ENCODE measurements around the gene SEPTIN12.
"Not testable (repeated sequence)": the region's sequence is repeated elsewhere in the genome, so short reads cannot be mapped to it uniquely, and the experiment has no call there.

The SEPTIN12 gene

DNA sequence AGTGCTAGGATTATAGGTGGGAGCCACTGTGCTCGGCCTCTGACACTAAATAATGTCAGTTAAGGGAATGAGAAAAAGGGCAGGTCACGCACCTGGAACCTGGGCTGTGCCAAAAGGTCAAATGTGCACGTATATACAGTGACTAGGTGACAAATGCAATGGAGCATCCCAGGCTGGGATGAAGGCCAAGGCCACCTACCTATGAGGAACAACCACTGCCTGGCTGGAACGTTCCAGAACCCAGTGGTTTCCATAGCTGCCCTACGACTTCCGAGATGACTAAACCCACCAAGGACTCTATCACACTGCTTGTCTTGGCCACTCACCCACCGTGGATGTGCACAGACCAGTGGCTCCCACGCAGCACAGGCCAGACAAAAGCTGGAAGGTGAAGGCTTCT, 37.2 kb downstream of the SEPTIN12 start:
- DNase-seq, result no peak

DNA sequence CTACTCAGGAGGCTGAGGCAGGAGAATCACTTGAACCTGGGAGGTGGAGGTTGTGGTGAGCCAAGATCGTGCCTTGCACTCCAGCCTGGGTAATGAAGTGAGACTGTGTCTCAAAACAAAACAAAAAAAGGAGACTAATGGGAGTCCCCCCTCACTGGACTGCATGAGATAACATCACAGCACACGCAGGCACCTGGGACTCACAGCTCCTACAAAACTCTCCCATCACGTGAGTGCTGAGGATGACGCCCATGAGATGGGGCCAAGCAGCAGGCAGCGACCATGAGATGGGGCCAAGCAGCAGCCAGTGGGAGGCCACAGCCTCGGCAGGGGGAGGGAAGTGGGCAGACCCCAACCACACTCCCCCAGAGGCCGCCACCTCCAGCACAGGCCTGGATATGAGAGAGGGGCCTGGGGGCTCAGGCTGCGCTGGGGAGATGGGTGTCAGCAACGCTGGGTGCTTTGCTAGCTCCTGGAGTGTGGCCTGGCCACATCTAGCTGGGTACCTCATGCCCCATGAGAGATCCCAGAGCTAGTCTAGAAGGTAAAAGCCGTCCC, 38.4 kb downstream of the SEPTIN12 start:
- no peak for DNase-seq

DNA sequence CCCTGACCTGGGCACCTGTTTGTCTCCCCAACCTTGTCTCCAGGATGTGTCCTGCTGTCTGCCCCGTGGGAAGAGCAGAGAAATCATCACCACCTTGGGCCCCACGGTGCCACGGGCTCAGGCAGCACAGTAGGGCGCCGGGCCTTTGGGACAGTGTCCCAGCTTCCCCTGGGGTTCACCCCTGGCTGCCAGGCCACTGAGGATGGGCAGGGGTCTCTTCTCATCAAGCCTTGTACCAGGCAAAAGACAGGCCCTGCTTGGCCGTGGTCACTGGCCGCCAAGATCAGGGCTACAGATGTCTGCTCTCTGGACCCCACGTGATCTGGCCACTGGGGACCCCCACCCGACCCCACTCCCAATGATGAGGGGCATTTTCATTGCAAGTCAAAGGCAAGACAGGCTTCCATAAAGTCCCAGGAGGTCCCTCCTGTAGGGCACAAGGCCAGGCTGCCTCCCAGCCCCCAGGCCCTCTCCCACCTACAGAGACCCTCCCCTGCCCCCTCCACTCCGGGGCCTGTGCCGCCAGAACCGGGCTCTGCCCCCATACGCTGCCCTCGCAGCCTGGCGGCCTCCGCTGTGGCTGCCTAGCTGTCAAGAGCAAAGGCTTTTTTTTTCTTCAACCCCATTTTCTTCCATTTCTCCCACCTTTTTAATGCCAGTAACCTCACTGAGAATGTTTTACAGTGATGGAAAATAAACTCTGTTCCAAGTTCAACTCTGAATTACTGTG, 39.3 kb downstream of the SEPTIN12 start:
- no peak for DNase-seq

- no peak for DNase-seq
These were observed 40.1 kb downstream of the SEPTIN12 start for GRCh38 chr16:4747906-4748681.

- no peak for DNase-seq
These were observed 41.1 kb downstream of the SEPTIN12 start for GRCh38 chr16:4746991-4747574.

- no peak for DNase-seq
These were observed 41.9 kb downstream of the SEPTIN12 start for GRCh38 chr16:4746215-4746614.

GRCh38 chr16:4745274-4745569, 42.9 kb downstream of the SEPTIN12 start:
- DNase-seq, result no peak

GRCh38 chr16:4744555-4745273, 43.4 kb downstream of the SEPTIN12 start:
- no peak for DNase-seq

DNA sequence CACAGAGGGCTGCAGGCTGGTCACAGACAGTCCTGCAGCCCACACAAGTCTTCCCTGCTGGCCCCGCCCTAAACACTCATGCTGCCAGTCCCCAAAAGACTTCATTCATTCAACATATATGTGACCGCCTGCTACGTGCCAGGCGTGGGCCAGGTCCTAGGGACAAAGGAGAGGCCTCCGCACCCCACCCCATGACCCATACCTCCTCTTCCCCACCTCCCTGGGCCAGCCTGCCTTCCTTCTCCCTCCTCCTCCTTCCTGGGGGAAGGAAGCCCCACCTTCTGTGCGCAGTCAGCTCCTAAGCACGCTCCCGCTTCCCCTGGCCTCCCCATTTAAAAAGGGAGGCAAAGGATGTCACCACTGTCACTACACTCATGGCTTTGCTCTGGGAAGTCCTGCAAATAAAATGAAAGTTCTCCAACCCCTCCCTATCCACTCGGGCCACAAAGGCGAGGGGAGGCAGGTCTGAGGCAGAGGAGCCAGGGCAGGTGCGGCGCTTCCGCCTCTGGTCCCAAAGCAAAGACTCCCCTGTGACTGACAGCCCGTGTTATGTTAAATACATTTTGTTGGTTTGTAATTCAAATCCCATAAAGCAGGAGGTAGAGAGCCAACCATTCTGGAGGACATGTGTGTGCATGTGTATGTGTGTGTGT, 44.8 kb downstream of the SEPTIN12 start:
- DNase-seq, result no peak

- DNase-seq, result not testable (repeated sequence)
These were observed 49.8 kb downstream of the SEPTIN12 start for GRCh38 chr16:4738370-4738769.

DNA sequence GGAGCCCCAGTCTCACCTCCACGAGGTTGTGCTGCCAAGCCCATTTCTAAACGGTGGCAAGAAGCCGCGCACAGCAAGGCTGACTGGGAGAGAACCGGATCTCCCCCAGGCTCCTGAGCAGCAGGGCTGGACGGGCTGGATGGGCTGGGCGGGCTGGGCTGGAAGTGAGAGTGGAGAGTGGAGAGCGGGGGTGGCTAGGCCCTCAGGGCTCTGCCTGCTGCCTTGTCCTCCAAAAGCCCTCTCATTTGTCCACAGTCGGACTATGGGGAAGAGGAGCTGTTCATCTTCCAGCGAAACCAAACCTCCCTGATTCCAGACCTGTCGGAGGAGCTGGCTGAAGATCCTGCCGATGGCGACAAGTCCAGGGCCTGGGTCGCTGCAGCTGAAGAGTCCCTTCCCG, 50.6 kb downstream of the SEPTIN12 start:
- DNase-seq, result no peak

DNA sequence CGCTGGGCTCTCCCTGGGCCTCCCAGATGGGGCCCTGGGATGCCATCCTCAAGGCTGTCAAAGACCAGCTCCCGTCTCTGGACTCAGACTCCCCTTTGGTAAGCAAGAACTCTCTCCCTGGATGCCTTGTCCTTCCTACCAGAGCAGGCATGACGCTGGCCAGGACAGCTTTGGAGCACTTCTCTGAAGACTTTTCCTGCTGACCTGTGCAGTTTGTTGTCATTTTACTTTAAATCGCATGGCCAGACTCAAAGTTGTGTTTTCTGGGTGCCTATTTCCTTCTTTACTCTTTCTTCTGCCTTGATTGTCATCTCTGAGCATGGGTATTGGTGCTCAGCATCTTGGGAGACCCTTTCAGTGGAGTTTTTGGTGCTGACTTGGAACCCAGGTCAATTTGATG, 51.6 kb downstream of the SEPTIN12 start:
- no peak for DNase-seq

DNA sequence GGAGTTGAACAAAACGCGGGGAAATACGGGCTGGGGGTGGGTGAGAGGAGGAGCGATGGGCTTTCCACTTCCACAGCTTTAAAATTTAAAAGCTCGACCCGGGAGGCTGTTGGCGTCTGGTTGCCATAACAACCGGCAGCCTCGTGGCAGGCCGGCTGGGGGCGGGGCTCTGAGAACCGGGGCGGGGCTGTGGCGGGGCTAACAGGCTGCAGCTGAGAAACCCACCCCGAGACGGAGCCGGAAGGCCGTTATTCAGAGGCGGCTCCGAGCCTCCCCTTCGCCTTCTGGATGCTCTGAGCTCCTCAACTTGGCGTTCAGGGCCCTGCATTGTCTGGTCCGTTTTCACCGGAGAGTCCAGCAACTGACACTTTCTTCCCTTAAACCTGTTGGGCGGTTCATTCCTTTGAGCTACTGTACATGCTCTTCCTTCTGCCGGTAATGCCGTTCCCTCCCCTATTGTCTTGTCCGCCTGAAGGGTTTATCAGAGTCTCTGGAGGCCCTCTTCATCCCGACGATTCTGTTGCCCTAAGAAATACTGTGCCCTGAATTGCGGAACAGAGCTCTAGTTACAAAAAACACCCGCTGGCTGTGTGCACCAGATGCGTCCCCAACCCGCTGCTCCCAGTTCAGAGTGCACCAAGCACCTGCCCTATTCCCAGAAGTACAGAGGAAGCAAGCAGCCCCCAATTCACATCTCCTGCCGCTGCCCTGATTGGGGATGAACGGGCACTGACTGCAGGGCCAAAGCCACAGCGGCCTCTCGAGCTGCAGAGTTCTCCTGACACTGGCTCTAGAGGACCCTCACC, 53.2 kb downstream of the SEPTIN12 start:
- DNase-seq, result peak; percentile 91

DNA sequence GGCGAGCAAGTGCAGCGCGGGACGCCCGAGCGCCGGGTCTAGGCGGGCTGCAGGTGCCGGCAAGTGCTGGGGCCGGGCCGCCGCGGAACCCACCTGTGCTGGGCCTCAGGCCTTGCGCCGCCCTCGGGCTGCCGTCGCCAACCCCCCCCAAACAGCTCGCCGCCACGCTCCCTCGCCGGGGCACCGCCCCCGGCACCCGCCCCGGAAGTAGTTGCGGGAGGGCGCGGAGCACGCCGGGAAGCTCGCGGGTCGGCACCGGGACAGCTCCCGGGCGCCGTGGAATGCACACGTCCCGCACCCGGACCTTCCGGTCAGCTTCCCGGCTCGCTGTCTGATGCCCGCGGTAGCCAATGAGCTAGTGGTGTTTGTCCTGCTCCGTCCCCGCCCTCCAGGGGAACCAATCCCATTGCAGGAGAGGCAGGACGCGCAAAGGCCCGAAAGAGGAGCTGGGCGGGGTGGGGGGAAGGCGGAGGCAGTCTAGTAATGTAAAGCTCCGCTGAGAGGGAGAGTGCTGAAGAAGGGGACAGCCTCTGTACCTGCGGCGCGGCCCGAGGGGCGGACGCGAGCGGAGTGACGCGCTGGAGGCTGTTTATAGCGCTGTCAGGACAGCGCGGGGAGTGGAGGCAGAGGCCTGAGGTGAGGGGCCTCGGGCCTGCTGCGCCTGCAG, 53.9 kb downstream of the SEPTIN12 start, which contains the start of the genes ANKS3 and DNAAF8:
TSS of gene ANKS3 (minus strand) at position 209 of the 667 bp plus-strand sequence. CDS start 4,122 bp downstream, outside the sequence.
TSS of gene DNAAF8 (plus strand) at position 475 of the 667 bp plus-strand sequence. CDS start 1,978 bp downstream, outside the sequence.
- DNase-seq, result peak; percentile 98

DNA sequence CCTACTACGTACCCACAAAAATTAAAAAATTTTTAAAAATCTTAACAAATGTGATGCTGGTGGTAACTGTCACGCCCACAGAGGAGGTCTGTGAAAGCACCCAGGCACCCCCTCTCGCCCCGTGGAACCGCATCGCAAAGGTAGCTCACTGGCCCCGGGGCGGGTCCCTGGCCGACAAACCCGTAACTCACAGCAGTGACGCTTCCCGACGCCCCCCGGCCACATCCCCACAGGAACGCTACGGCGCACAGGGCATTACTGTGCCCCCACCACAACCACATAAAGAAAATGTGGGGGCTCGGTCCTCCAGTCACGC, 54.4 kb downstream of the SEPTIN12 start:
- DNase-seq, result no peak

DNA sequence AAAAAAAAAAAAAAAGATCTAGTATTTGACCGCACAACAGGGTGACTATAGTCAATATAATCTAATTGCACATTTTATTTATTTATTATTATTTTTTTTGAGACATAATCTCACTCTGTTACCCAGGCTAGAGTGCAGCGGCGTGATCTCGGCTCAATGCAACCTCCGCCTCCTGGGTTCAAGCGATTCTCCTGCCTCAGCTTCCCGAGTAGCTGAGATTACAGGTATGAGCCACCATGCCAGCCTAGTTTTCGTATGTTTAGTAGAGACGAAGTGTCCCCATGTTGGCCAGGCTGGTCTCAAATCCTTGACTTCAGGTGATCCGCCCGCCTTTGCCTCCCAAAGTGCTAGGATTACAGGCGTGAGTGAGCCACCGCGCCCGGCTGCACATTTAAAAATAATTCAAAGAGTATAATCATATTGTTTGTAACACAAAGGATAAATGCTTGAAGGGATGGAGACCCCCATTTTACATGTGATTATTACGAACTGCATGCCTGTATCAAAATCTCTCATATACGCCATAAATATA, 54.9 kb downstream of the SEPTIN12 start:
- DNase-seq, result no peak

DNA sequence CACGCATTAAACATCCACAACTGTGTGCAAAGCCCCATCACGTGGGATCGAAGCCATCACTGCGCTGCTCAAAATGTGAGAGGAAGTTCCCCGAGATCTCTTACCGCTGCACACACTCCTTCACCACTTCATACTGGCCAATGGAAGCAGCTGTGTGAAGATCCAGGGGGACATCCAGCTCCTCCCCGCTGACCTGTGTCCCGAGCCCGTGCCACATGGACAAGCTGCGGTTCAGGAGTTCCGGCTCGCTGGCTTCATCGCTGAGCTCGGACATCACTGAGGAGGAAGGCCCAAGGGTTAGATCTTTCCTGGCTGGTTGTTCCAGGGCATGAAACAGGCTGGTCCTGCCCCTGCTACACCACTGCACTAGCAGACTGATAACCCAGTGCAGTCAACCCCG, 58.3 kb downstream of the SEPTIN12 start:
- DNase-seq, result no peak

DNA sequence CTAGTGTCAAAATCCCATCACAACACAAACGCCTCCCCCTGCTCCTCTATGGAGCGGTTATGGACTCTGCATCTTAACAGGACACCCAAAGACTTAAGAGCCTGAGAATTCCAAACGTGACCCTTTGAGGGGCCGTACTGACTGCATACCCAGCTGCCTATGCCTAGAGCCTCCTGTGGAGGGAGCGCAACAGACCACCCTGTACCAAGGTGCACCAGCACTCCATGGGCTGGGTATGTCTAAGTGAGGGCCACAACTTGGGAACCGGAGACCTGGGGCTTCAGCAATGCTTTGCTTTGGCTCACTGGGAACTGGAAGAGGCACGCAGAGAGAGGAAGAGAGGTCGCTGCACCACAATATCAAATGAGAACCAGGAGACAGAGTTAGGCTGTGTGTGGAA, 59.5 kb downstream of the SEPTIN12 start:
- no peak for DNase-seq
